Gastroesophageal sphincter (tissue), 3 donors: ENCODE measurements around the gene SPSB4.

Experiments
- EP300 ChIP-seq: sonication (generic); formaldehyde crosslinking; IDR thresholded peaks from one replicate; pipeline ENCODE4 v1.6.1; 2017; ENCODE audit warnings: antibody characterized with exemption, mild to moderate bottlenecking
- TF ChIP-seq, protein P1 (sequence below), 4 experiments: fragments of 200-600 bp in 2 of 4; fragments of 450-650 bp in 2 of 4; sonication (generic) in 1 of 4; IDR thresholded peaks; one replicate each; pipeline ENCODE4 v1.5.1; 2017 to 2019; ENCODE audit warnings: antibody characterized with exemption in 4 of 4, mild to moderate bottlenecking in 2 of 4, moderate library complexity in 2 of 4

GRCh38 chr3:141055536-141056445 lies 4.6 kb downstream of the SPSB4 start:
- TF ChIP-seq, protein P1, sequence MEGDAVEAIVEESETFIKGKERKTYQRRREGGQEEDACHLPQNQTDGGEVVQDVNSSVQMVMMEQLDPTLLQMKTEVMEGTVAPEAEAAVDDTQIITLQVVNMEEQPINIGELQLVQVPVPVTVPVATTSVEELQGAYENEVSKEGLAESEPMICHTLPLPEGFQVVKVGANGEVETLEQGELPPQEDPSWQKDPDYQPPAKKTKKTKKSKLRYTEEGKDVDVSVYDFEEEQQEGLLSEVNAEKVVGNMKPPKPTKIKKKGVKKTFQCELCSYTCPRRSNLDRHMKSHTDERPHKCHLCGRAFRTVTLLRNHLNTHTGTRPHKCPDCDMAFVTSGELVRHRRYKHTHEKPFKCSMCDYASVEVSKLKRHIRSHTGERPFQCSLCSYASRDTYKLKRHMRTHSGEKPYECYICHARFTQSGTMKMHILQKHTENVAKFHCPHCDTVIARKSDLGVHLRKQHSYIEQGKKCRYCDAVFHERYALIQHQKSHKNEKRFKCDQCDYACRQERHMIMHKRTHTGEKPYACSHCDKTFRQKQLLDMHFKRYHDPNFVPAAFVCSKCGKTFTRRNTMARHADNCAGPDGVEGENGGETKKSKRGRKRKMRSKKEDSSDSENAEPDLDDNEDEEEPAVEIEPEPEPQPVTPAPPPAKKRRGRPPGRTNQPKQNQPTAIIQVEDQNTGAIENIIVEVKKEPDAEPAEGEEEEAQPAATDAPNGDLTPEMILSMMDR (IDR thresholded peaks at IDR 0.05), result no peak
- no peak for TF ChIP-seq EP300
